Duodenal mucosa (tissue), 2 donors: Measurements from ENCODE around the gene SEC23IP.

Experiments
- H3K27ac ChIP-seq: one replicate; pipeline ENCODE4 v1.7.0; 2013; ENCODE audit warnings: low read depth, low read length
- H3K27me3 ChIP-seq, 2 donors: one replicate each; pipeline ENCODE4 v1.7.0; 2013; ENCODE audit warnings: low read length in 2 of 2, control low read depth in 1 of 2; ENCODE audit not compliant: insufficient read depth in 2 of 2, control insufficient read depth in 1 of 2
- H3K36me3 ChIP-seq, 2 donors: one replicate each; pipeline ENCODE4 v1.7.0; 2013; ENCODE audit warnings: low read length in 2 of 2, control low read depth in 1 of 2; ENCODE audit not compliant: insufficient read depth in 2 of 2, control insufficient read depth in 1 of 2
- H3K4me1 ChIP-seq, 2 donors: one replicate each; pipeline ENCODE4 v1.7.0; 2013; ENCODE audit warnings: low read length in 2 of 2, control low read depth in 1 of 2; ENCODE audit not compliant: insufficient read depth in 2 of 2, control insufficient read depth in 1 of 2
- H3K4me3 ChIP-seq, 2 donors: one replicate each; pipeline ENCODE4 v1.7.0; 2013; ENCODE audit warnings: low read length in 2 of 2, low read depth in 1 of 2
- H3K9ac ChIP-seq, 2 donors: one replicate each; pipeline ENCODE4 v1.7.0; 2013; ENCODE audit warnings: low read length in 2 of 2, low read depth in 1 of 2
- H3K9me3 ChIP-seq, 2 donors: one replicate each; pipeline ENCODE4 v1.7.0; 2013; ENCODE audit warnings: low read length in 2 of 2, control low read depth in 1 of 2; ENCODE audit not compliant: control insufficient read depth in 1 of 2

SEC23IP gene

DNA sequence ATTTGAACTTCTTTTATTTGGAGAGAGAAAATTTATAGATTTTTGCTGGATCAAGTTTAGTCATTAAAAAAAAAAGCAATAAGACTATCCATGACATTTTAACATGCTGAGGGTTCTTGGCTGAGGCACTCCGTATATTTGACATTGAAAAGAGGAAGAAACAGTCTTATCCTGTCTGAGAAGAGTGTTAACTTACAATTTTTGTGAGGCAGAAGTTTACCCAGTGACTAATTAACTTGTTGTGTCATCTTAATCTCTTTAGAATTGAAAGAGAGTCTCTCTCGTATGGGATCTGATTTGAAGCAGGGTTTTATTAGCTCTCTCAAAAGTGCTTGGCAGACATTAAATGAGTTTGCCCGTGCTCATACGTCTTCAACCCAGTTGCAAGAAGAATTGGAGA lies 39.3 kb downstream of the SEC23IP start:
- Histone ChIP-seq H3K9ac (no peak overlapping the region), H3K27me3 (no peaks in the 10 kb centered on the region), H3K4me3 (no peak overlapping the region), H3K27ac (no peak overlapping the region), H3K9me3 (no peaks in the 10 kb centered on the region), H3K4me1 (no peaks in the 10 kb centered on the region), H3K36me3 (peaks cover 37 to 70% of the 10 kb centered on the region in 2 donors)

DNA sequence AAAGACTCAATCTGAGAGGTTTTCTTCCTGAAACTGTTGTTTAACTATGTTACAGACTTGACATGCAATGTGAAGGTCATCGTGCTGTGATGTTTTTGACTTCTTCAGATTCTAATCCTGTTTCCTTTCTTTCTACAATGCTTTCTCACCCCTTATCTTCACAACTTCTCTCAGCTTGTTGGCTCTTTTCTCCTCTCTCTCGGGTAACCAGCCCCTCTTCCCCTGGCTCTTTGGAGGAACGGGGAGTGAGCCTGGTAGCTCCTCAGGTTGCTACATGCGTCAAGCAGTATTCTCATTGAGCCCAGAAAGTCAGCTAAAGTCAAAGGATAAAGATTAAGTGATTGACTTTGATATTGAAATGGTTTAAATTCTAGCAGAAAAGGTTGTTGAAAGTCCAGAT lies 40.1 kb downstream of the SEC23IP start:
- Histone ChIP-seq H3K27me3 (no peaks in the 10 kb centered on the region), H3K4me3 (no peak overlapping the region), H3K9me3 (no peaks in the 10 kb centered on the region), H3K36me3 (peaks cover 31 to 62% of the 10 kb centered on the region in 2 donors), H3K9ac (no peak overlapping the region), H3K27ac (no peak overlapping the region), H3K4me1 (no peaks in the 10 kb centered on the region)

DNA sequence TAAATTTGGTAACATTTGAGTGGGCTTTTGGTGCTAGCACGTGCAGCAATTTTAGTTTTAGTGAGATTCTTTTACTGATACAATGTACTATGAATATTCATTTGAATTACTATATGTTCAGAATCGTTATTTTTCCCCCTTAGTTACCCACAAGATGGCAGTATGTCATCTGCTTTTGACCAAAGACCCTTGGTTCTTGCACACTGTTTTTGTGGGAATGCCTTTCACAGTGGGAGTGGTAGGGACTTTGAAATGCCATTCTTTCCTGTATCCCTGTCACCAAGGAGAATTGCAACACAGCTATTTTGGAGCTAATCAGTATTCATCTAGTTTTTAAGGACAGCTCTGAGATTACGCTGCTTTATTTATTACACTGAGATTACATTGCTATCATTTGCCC lies 40.6 kb downstream of the SEC23IP start:
- Histone ChIP-seq H3K4me1 (no peaks in the 10 kb centered on the region), H3K9me3 (no peaks in the 10 kb centered on the region), H3K36me3 (peaks cover 28 to 60% of the 10 kb centered on the region in 2 donors), H3K27me3 (no peaks in the 10 kb centered on the region), H3K9ac (no peak overlapping the region), H3K4me3 (no peak overlapping the region), H3K27ac (no peak overlapping the region)

DNA sequence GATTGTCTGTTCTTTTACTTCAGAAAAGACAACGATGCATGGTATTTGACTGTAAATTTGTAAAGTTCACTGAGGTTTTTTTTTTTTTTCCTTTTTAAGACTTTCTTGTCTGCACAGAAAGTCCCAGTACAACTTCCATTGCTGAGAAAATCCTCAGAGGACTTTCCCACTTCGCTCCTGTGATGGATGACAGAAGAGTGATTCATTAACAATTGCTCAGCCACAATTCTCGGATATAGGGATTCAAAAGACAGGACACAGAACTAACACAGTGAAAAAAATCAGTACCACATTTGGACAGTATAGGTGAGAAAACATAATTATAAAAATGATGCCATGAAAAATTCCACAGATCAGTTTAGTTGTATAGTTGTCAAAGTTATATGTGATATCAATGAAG lies 48.0 kb downstream of the SEC23IP start:
- Histone ChIP-seq H3K27ac (no peak overlapping the region), H3K9me3 (no peaks in the 10 kb centered on the region), H3K4me1 (no peaks in the 10 kb centered on the region), H3K9ac (no peak overlapping the region), H3K4me3 (no peak overlapping the region), H3K36me3 (peaks cover 30 to 58% of the 10 kb centered on the region in 2 donors), H3K27me3 (no peaks in the 10 kb centered on the region)

DNA sequence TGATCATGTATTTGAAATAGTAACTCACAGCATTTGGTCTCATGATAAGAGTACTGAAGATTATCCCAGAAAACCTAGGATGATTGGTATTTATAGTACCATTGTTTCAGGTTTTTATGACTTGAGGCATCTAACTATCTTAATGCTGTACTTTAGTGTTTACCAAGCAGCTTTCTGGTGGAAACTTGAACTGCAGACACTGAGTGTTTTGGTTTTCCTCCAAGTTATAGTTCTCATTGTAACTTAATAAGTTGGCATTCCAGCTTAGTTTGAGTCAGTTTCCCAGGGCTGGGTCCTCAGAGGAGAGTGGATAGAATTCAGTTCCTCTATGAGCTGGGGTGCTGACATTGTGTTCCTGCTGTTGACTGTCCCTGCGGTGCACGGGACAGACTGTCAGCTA lies 50.4 kb downstream of the SEC23IP start:
- Histone ChIP-seq H3K9ac (no peak overlapping the region), H3K36me3 (peaks cover 27 to 52% of the 10 kb centered on the region in 2 donors), H3K27ac (no peak overlapping the region), H3K27me3 (no peaks in the 10 kb centered on the region), H3K4me1 (no peaks in the 10 kb centered on the region), H3K9me3 (no peaks in the 10 kb centered on the region), H3K4me3 (no peak overlapping the region)

DNA sequence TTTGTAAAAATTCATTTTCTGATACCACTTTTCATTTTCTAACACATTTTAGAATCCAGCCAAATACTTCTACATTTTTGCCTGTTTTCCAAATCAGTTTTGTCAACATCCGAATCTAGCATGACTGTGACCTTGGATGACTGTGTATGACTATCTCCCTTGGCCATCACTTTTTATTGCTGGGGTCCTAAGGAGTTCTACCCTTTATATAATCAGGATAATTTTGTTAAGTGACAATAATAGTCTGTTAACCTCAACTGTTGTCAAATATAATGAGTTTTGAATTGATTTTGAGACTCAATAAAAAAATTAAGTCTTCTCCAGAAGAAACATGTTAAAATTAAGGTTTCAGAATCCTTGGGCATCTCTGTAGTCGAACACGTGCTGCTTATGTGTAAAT lies 53.3 kb downstream of the SEC23IP start:
- Histone ChIP-seq H3K36me3 (peaks cover 24 to 31% of the 10 kb centered on the region in 2 donors), H3K4me1 (no peaks in the 10 kb centered on the region), H3K9ac (no peak overlapping the region), H3K9me3 (no peaks in the 10 kb centered on the region), H3K4me3 (no peak overlapping the region), H3K27ac (no peak overlapping the region), H3K27me3 (no peaks in the 10 kb centered on the region)

DNA sequence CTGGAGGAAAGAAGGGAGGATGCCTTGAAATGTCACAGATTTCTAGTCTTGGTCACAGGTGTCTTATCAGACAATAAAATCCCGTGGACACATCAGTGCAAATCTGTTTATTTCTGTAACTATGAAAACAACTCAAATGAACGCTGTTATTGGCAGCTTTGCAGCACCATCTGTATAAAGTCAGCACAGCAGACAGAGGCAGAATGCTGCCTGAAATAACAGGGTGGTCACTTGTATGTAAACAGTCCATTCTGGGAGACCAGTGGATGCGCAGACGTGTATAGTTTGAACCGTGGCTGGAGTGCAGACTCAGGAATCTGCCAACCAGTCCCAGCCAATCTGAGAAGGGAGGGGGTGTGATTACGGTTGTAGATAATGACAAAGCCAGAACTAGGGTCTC lies 54.8 kb downstream of the SEC23IP start:
- Histone ChIP-seq H3K27ac (no peak overlapping the region), H3K4me3 (no peak overlapping the region), H3K4me1 (no peaks in the 10 kb centered on the region), H3K9me3 (no peaks in the 10 kb centered on the region), H3K27me3 (no peaks in the 10 kb centered on the region), H3K9ac (no peak overlapping the region), H3K36me3 (peaks cover 15 to 16% of the 10 kb centered on the region in 2 donors)

DNA sequence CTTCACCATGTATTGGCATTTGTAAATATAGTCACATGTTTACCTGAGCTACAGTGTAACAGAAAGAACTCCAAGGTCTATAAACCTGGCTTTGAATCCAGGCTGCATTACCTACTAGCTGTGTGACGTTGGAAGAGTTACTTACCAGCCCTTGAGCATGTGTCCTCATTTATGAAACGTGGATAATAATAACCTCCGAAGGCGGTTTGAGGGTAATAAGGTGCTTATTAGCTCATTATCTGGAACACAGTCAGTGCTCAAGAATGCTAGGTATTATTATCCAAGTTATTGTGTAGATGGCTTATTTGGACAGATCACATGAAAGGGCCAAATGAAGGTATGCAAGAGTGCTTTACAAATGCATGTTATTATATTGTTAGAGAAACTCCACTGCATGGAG lies 64.9 kb downstream of the SEC23IP start:
- H3K27me3 ChIP-seq, result no peaks in the 10 kb centered on the region

DNA sequence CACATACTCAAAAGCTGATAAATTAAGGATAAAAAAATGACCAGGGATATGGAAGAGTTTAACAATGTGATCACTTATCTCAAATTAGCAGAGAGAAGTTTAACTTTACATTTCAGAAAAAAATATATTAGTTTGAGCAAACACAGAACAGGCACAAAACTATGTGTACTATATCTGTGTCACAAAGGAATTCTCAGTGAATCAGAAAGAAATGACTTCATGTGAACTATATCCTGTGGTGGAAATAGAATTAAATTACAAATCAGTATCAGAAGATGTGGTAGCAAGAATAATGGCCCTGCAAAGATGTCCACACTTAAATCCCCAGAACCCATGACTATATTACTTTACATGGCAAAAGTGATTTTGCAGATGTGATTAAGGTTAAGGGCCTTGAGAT lies 70.3 kb downstream of the SEC23IP start:
- Histone ChIP-seq H3K36me3 (no peaks in the 10 kb centered on the region), H3K9me3 (peaks cover 6 to 9% of the 10 kb centered on the region in 2 donors), H3K27ac (no peak overlapping the region), H3K4me3 (no peak overlapping the region), H3K4me1 (no peaks in the 10 kb centered on the region), H3K9ac (no peak overlapping the region), H3K27me3 (no peaks in the 10 kb centered on the region)

More for the DNA sequence above, 64.9 kb downstream of the SEC23IP start:
- Histone ChIP-seq H3K4me3 (no peak overlapping the region), H3K4me1 (no peaks in the 10 kb centered on the region), H3K36me3 (no peaks in the 10 kb centered on the region), H3K9ac (no peak overlapping the region), H3K9me3 (no peaks in the 10 kb centered on the region), H3K27ac (no peak overlapping the region)

DNA sequence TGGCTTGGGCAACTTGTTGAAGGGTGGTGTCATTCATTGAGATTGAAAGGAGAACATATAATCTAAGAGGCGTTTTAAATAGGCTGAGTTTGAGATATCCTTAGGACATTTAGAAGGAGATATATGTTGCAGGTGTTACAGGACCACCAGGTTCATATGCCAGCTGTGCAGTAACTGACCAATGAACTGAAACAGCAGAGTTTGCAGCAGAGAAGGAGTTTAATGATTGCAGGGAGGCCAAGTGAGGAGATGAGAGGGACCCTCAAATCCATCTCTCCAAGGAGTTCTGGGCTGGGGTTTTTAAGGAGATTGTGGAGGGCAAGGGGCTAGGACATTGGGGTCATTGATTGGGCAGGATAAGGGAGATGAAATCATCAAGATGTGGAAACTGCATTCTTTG lies 74.5 kb downstream of the SEC23IP start:
- H3K27me3 ChIP-seq, result no peaks in the 10 kb centered on the region
- no peak overlapping the region for H3K9ac ChIP-seq
- no peaks in the 10 kb centered on the region for H3K4me1 ChIP-seq
- no peak overlapping the region for H3K4me3 ChIP-seq
- H3K36me3 ChIP-seq, result no peaks in the 10 kb centered on the region
- peaks cover 6 to 9% of the 10 kb centered on the region in 2 donors for H3K9me3 ChIP-seq
- H3K27ac ChIP-seq, result no peak overlapping the region

DNA sequence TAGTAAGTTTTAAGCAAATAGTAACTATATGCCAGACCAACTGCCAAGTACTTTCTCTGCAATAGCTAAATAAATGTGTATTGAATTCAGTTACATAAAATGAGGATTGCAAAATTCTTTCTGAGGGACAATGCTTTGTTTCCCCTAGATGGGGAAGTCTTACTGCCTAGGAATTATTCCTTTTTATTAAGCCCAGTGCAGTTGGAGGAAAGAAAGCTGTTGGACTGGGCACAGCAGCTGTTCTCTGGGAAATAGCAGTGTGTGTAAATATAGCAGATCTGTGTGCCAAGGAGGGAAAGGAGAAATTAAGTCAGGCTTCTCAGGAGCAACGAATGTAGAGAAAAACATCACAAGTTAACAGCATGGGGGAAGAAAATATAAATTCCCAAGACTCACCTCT lies 77.1 kb downstream of the SEC23IP start:
- Histone ChIP-seq H3K27ac (no peak overlapping the region), H3K9me3 (peaks cover 6 to 9% of the 10 kb centered on the region in 2 donors), H3K27me3 (no peaks in the 10 kb centered on the region), H3K4me3 (no peak overlapping the region), H3K36me3 (no peaks in the 10 kb centered on the region), H3K9ac (no peak overlapping the region), H3K4me1 (no peaks in the 10 kb centered on the region)
